Measurements from ENCODE around the gene TPSG1. TPM values are rescaled to one million over a fixed set of nuclear protein-coding genes. Genes with fewer than 3 reads are reported as not detected.
A peak's percentile ranks its signal among the peaks of the same experiment; 100 is the strongest.
"Not testable (repeated sequence)": the region's sequence is repeated elsewhere in the genome, so short reads cannot be mapped to it uniquely, and the experiment has no call there.

TPSG1 gene
- total RNA-seq, 1 donor from 2014 or later: not detected

DNA sequence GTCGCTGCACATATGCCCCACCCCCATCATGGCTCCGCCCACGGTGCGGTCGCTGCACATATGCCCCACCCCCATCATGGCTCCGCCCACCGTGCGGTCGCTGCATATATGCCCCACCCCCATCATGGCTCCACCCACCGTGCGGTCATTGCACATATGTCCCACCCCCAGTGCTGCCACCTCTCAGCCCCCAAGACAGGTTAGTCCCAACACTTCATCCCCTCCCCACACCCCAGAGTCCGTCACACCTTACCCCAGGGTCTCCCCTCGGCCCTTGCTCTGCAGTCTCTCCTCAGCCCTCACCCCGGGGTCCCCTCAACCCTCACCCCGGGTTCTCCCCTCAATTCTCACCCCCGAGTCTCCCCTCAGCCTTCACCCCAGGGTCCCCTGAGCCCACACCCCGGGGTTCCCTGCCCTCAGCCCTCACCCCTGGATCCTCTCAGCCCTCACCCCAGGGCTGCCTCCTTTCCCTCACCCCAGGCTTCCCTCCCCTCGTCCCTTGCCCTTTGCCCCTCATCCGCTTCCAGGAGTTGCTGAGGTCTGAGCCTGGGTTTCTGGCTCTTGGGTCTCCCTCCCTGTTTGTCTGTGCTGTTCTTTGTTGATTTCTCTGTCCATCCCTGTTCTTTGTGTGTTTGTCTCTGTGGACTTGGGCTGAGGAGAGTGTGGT, 25.6 kb downstream of the TPSG1 start:
- FAIRE-seq (no peak), DNase-seq (ENCODE audit: low spot score in 2 of 2) (no peak)

DNA sequence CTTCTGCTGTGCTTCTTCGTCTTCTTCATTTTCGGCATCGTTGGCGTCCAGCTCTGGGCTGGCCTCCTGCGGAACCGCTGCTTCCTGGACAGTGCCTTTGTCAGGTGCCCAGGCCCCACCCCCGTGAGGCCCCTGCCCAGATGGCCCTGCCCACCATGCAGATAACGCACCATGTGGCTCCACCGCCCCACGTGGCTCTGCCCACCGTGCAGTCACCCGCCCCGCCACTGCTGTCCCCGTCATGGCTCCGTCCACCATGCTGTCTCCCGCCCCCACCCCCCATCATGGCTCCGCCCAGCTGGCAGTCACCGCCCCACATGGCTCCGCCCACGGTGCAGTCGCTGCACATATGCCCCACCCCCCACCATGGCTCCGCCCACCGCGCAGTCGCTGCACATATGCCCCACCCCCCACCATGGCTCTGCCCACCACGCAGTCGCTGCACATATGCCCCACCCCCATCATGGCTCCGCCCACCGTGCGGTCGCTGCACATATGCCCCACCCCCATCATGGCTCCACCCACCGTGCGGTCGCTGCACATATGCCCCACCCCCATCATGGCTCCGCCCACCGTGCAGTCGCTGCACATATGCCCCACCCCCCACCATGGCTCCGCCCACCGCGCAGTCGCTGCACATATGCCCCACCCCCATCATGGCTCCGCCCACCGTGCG, 26.3 kb downstream of the TPSG1 start:
- not testable (repeated sequence) for FAIRE-seq; DNase-seq (ENCODE audit: low spot score in 2 of 2)

DNA sequence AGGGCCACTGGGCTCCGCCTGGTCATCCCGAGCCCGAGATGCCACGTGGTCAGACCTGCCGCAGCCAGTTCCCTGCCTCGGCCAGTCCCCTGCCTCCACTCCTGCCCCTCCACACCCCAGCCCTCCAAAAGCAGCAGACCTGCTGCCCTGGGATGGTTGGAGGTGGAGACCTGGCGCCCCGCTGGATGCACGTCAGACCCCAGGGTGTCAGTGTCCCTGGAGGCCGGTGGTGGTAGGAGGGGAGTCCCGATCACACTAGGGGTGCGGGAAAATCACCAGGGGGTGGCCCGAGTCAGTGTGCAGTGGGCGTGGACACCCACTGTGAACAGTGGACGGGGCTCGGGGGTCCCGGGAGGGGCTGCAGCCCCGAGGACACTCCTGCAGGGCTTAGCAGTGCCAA, 26.9 kb downstream of the TPSG1 start:
- FAIRE-seq (no peak), DNase-seq (ENCODE audit: low spot score in 2 of 2) (no peak)

DNA sequence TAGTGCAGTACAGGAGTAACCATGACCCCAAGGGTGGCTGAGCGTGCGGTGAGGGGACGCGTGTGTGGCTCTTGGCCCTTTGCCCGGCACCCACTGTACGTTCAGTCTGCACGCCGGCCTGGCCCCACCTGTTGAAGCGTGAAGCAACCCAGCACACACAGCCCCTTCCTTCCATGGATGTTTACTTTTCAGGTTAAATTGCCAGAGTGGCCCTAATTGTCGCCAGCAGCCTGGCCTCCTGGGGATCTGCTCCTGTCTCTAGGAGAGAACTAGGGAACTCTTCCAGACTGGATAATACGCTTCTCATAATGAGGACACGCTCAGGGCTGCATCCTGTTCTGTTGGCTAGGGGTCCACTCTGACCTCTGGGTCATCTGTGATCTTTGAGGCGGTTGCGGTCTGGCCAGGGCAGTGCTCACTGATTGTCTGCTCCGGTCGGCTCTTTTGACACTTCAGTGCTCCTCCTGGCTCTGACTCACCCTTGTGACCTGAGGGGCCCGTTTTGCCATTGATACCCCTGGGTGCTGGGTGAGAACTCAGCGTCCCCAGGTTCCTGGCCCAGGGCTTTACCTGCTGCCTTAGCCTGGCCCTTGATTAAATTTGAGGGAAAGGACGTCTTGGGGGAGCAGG, 27.7 kb downstream of the TPSG1 start:
- FAIRE-seq: no peak
- DNase-seq (ENCODE audit: low spot score in 2 of 2): no peak

DNA sequence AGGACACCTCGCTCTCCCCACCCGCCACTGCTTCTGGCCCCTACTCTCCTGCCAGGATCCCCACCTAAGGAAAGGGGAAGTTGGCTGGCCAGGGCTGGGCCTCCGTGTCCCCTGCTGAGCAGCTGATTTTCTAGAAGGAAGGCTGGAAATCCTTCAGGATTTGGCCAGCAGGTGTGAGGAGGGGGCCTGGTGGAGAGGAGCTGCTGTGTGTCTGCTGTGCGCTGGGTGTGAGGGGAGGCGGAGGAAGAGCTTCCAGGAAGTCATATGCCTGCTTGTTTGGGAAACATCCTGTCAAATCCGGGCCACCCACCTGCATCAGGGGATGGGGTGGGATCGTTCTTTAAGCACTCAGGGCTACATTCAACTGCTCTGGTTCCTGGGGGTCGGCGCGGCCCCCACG, 28.6 kb downstream of the TPSG1 start:
- no peak for FAIRE-seq
- no peak for DNase-seq (ENCODE audit: low spot score in 2 of 2)

DNA sequence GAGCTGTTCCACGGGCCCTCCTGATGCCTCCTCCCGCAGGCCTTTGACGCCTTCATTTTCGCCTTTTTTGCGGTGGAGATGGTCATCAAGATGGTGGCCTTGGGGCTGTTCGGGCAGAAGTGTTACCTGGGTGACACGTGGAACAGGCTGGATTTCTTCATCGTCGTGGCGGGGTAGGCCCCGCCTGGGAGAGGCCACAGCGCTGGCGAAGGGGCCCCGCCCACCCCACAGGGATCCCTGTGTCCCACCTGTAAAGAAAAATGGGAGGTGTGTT, 29.7 kb downstream of the TPSG1 start:
- FAIRE-seq (no peak), DNase-seq (ENCODE audit: low spot score in 2 of 2) (no peak)

DNA sequence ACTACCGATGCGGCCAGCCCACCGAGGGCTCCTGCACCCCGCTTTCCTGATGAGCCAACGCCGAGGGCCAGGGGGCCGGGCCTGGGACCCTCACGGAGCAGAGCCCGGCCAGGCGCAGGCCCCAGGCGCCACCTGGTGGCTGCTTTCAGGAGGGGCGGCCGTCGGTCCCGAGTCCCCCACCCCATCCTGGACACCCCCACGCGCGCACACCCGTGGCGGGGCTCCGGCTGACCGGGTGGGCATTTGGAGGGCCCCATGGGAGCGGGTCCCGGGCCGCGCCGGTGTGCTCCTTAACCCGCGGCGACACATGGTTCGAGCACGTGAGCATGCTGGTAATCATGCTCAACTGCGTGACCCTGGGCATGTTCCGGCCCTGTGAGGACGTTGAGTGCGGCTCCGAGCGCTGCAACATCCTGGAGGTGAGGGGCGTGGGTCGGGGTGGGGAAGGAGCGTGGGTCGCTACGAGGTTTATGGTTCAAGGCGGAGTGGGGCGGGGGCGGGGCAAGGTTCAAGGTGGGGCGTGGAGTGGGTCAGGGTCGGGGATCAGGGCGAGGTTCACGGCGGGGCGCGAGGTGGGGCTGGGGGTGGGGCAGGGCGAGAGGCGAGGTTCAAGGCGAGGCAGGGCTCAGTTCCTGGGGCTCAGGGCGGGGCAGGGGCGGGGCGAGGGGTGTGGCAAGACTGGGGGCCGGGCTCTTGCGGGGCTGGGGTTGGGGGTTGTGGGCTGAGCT, 30.2 kb downstream of the TPSG1 start:
- DNase-seq (ENCODE audit: low spot score in 2 of 2) (peak in 1 of 2 donors; percentile 71), FAIRE-seq (no peak)

DNA sequence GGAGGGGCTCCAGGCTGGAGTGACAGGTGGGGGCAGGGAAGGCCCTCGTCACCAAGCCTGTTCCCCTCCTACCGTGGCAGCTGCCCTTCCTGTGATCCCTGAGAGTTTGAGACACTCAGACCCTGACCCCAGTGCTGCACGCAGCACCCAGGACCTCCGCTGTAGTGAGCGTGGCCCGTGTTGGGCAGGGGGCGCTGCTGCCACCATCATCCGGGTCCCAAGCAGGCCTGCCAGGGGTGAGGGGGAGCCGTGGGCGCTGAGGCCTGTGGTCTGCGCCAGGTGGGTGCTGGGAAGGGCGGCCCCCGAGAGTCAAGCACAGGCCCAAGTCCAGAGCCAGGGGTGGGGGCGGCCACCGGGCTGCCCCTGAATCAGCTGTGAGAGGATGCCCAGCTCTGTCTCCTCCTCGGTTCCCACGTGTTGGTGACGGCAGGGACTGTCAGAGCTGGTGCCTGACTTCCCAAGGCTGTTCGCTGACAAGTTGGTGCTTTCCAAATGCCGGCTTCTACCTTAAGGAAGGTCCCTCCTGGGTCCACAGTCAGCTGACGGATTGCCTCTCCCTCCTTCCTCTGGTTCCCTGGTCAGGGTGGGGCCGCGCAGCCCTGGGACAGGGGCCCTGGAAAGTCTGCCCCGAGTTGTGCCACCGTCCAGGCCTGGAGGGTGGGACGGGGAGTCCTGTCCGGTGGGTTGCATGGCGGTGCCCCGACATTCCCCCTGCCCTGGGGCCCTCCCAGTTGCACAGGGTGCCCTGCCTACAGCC, 31.1 kb downstream of the TPSG1 start:
- no peak for DNase-seq (ENCODE audit: low spot score in 2 of 2)

DNA sequence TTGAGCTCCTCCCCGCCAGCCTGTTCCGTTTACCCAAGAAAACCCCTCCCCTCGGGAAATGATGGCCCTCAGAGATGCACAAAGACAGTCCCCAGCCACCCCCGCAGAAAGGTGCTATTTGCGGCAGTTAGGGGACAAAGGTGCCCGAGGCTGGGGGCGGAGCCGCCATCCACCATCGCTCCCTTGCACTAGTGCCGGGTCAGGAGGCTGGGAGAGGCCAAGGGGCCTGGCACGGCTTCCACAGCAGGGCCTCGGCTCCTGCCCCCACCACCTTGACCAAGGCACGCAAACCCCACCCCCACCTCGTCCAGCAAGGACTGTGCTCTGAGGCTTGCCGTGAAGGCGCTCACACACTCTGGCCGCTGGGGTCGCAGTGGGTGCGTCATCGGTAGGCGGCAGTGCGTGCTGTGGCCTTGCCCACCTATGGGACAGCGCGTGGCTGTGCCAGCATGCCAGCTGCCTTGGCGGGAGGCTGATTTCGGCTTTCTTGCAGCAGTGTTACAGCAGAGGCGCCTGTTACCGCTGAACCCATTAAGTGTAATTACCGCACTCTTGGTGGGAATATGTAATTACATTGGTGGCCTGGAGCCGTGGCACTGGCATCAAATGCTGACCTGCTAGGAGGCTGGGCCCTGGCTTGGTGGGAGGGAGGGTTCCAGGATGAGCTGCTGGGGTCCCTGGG, 31.8 kb downstream of the TPSG1 start:
- no peak for FAIRE-seq
- peak in 1 of 2 donors; percentile 57 for DNase-seq (ENCODE audit: low spot score in 2 of 2)

More for the DNA sequence above, 31.1 kb downstream of the TPSG1 start:
- FAIRE-seq: no peak

DNA sequence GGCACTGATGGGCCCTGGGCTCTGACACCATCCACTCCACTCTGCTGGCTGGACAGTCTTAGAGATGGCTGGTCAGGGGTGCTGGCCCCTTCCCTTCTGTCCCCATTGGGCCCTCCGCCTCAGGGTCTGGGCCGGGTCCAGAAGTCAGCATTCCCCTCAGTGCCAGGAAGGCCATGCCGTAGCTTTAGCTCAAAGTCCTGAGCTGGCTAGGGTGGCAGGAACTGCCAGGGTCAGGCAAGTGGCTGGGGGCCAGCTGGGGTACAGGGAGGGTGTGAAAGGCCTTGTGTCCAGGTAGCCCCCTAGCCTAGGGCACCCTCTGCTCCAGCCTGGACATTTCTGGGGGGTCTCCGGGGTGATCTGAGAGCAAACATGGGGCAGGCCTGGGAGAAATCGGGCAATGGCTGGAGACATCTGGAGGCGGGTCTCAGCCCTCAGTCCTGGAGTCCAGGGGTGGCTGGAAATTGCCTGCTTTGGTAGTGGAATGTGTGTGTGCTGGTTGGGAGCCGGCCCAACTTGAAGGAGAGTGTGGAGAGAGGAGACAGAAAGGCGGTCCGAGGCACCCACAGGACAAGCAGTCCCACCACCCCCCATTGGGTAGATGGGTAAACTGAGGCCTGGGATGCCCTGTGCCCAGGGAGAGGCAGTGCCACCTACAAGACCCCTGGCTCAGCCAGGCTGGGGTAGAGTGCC, 32.5 kb downstream of the TPSG1 start:
- FAIRE-seq (no peak), DNase-seq (ENCODE audit: low spot score in 2 of 2) (no peak)

DNA sequence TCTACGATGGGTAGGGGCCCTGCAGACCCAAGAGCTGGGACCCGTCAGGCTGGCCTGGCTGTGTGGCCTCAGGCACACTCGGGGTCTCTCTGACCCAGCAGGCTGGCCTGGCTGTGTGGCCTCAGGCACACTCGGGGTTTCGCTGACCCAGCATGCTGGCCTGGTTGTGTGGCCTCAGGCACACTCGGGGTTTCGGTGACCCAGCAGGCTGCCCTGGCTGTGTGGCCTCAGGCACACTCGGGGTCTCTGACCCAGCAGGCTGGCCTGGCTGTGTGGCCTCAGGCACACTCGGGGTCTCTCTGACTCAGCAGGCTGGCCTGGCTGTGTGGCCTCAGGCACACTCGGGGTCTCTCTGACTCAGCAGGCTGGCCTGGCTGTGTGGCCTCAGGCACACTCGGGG, 34.3 kb downstream of the TPSG1 start:
- FAIRE-seq; DNase-seq (ENCODE audit: low spot score in 2 of 2): not testable (repeated sequence)

DNA sequence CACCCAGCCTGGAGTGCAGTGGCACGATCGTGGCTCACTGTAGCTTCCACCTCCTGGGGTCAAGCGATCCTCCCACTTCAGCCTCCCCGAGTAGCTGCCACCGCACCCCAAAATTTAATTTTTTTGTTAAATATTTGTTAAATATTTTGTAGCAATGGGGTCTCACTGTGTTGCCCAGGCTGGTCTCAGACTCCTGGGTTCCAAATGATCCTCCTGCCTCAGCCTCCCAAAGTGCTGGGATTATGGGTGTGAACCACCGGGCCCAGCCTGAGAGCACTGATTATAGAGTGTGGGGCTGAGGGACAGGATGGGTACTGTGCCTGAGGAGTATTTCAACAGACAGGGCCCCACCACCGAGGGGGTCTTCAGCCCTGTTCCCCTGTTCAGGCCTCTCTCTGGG, 35.6 kb downstream of the TPSG1 start:
- DNase-seq (ENCODE audit: low spot score in 2 of 2): no peak
- no peak for FAIRE-seq

DNA sequence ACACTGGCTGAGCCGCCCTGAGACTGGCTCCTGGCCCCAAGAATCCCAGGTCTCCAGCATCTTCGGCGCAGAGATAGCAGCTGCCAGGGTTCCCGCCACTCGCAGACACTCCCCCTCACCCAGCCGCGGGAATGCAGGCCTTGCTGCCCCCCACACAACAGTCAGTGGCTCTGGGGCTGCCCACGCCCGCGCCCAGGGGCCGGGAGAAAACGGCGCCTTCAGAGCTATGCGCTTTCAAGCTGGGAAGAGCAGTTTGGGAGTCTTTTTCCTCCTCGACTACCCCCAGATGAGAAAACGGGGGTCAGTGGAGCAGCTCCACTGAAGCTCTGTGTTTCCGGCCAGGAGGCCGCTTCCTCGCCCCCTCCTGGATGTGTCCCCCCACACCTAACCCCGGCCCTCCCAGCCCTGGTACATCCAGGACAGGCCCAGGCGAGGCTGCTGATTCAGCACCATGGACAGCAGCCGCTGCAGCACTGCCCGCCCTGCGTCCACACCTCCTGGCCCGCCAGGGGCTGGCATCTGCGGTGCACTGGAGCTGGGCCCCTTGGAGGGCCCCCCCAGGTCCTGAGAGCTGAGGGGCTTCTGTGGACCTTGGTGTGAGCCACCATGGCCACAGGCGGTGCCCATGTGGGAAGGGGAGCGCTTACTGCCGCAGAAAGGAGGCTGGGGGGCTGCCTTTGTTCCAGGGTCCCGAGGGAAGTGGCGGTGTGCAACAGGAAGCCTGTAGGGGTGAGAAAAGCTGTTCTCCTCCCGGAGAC, 36.5 kb downstream of the TPSG1 start:
- peak in 1 of 2 donors; percentile 64 for DNase-seq (ENCODE audit: low spot score in 2 of 2)

DNA sequence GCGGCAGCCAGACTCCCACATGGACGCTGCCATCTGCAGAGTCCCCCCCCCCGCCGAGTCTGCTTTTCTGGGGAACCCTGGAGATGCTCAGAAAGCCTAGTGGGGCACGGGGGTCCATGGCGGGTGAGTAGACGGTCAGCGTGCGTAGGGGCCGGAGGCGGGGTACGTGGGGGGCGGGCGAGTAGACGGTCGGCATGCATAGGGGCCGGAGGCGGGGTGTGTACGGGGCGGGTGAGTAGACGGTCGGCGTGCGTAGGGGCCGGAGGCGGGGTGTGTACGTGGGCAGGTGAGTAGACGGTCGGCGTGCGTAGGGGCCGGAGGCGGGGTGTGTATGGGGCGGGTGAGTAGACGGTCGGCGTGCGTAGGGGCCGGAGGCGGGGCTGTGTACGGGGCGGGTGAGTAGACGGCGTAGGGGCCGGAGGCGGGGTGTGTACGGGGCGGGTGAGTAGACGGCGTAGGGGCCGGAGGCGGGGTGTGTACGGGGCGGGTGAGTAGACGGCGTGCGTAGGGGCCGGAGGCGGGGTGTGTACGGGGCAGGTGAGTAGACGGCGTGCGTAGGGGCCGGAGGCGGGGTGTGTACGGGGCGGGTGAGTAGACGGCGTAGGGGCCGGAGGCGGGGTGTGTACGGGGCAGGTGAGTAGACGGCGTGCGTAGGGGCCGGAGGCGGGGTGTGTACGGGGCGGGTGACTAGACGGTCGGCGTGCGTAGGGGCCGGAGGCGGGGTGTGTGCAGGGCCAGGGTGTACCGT, 39.4 kb downstream of the TPSG1 start:
- not testable (repeated sequence) for DNase-seq (ENCODE audit: low spot score in 2 of 2); FAIRE-seq

More for the DNA sequence above, 36.5 kb downstream of the TPSG1 start:
- no peak for FAIRE-seq

DNA sequence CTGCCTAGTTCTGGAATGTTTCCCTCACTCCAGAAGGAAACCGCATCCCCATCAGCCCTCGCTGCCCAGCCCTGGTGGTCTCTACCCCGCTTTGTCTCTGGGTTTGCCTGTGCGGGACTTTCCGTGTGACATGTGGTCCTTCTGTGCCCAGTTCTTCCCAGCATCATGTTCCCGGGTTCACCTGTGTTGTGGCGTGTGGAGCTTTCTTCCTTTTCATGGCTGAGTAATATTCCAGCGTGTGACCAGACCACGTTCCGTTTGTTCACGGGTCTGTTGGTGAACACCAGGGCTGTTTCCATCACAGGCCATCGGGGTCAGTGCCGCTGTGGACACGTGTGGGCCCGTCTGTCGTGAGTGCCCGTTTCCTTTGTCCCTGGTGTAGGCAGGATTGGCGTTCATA, 40.1 kb downstream of the TPSG1 start:
- FAIRE-seq: no peak

DNA sequence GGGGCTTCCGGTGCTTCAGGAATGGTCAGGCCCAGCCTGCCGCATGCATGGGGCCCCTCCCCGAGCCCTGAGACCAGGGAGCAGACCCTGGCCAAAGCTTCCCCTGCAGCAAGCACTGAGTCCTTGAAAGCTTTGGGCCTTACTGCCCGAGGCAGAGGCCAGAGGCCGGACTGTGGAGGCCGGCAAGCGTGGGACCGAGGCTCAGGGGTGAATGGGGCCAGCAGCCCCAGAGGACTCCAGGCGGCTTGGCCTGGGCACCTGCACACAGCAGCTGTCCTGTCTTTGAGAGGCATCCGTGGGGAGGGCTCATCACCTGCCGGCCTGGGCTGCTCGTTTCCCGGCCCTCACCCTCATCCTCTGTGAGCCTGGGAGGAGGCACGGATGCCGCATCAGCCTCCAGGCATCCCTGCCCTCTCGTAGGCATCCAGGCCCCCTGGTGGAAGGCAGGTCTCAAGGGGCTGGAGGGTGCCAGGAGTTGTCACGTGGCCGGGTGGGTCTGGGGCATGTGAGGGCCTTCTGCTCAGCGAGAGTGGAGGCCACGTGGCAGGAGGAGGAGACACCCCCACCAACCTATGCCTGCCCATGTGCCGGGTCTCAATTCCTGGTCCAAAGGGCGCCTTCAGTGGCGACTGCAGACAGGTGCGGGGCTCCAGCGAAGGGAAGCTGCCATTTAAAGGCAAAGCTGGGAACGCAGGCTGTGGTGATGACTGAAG, 40.8 kb downstream of the TPSG1 start:
- no peak for FAIRE-seq

More for the DNA sequence above, 40.1 kb downstream of the TPSG1 start:
- no peak for DNase-seq (ENCODE audit: low spot score in 2 of 2)

More for the DNA sequence above, 40.8 kb downstream of the TPSG1 start:
- DNase-seq (ENCODE audit: low spot score in 2 of 2): no peak
